Measurements from ENCODE around the gene MGARP. TPM values are rescaled to one million over a fixed set of nuclear protein-coding genes. Genes with fewer than 3 reads are reported as not detected.

MGARP gene

DNA sequence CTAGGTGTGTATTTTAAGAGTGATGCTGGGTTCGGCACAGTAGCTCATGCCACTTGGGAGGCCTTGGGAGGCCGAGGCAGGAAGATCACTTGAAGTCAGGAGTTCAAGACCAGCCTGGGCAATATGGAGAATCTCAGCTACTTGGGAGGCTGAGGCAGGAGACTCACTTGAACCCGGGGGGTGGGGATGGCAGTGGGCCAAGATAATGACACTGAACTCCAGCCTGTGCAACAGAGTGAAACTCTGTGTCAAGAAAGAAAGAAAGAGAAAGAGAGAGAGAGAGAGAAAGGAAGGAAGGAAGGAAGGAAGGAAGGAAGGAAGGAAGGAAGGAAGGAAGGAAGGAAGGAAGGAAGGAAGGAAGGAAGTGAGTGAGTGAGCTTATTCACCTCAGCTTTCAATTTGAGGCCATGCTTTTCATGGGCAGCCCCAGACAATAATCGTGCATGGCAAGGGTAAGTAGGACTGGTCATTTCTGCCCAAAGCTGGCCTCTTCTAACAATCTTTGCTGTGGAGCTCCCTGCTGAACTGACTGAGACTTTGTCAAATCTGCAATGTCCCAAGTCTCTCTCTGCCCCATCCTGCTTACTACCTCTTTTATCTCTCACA, 60.5 kb downstream of the MGARP start:
- Histone ChIP-seq H4K8ac (ENCODE audit: low read length) (no peak overlapping the region), H2BK5ac (ENCODE audit: low read depth, low read length, poor library complexity, severe bottlenecking) (no peak overlapping the region), H3K27me3 (ENCODE audit: control insufficient read depth in 1 of 2, insufficient read depth in 1 of 2, low read length in 2 of 2) (no peaks in the 10 kb centered on the region), H2BK120ac (ENCODE audit: low read depth, low read length) (no peak overlapping the region), H3K18ac (ENCODE audit: low read depth in 1 of 2, low read length in 2 of 2) (no peak overlapping the region), H3K9me3 (ENCODE audit: control insufficient read depth, low read length) (no peaks in the 10 kb centered on the region), H3K14ac (ENCODE audit: low read length in 2 of 2) (no peak overlapping the region), H3K4me3 (ENCODE audit: insufficient read depth in 1 of 2, low read depth in 1 of 2, low read length in 2 of 2) (no peak overlapping the region), H4K91ac (ENCODE audit: low read length) (no peak overlapping the region), H3K9ac (ENCODE audit: low read length) (no peak overlapping the region), H2AFZ (ENCODE audit: low read depth, low read length) (no peak overlapping the region), H3K4ac (ENCODE audit: low read depth in 1 of 2, low read length in 2 of 2) (no peak overlapping the region), H2AK5ac (ENCODE audit: low read length, severe bottlenecking) (no peak overlapping the region), H3K4me1 (ENCODE audit: control insufficient read depth, insufficient read depth, low read depth, low read length) (no peaks in the 10 kb centered on the region), H3K36me3 (ENCODE audit: control insufficient read depth in 1 of 2, insufficient read depth in 2 of 2, low read depth in 1 of 2, low read length in 2 of 2) (no peaks in the 10 kb centered on the region), H3K4me2 (ENCODE audit: low read length, poor library complexity, severe bottlenecking) (no peak overlapping the region), H3K27ac (ENCODE audit: low read length, poor library complexity, severe bottlenecking) (no peak overlapping the region), H3K79me1 (replicated peaks; ENCODE audit: low read length, poor library complexity, severe bottlenecking) (no peaks in the 10 kb centered on the region), H2BK15ac (ENCODE audit: low read depth, poor library complexity, severe bottlenecking) (no peak overlapping the region), H2BK12ac (ENCODE audit: low read length in 2 of 2) (no peak overlapping the region), H3K23ac (ENCODE audit: low read length in 2 of 2) (no peak overlapping the region)
- WGBS = 93% methylated on average over 4 of the region's 4 CpGs
- DNase-seq = no peak

Small RNA genes within 50 kb of the gene (small RNA-seq; reads per million reads assigned to genes)
- gene RNU6-1074P (ENCODE audit: low read depth) = not detected
- gene RNU6-1214P (ENCODE audit: low read depth) = not detected
- gene RNU6-506P (ENCODE audit: low read depth) = not detected

Measured in mesenchymal stem cell (in vitro differentiated cells and primary cell).